HuH-7 (cell line): Measurements from ENCODE around the gene FGF8.

ENCODE experiments used
- DNase-seq: peaks from one replicate; pipeline ENCODE4 v3.0.0; 2011; ENCODE audit warnings: low spot score

Gene FGF8

GRCh38 chr10:101768791-101769170 is 7.1 kb downstream of the FGF8 start:
- DNase-seq: no peak

- no peak for DNase-seq
These were observed 7.7 kb downstream of the FGF8 start for GRCh38 chr10:101767966-101768790.

- DNase-seq: no peak
These were observed 8.3 kb downstream of the FGF8 start for GRCh38 chr10:101767600-101767945.

- no peak for DNase-seq
These were observed 8.9 kb downstream of the FGF8 start for GRCh38 chr10:101766753-101767599.

- no peak for DNase-seq
These were observed 9.6 kb downstream of the FGF8 start for GRCh38 chr10:101766306-101766705.

GRCh38 chr10:101763141-101763846 is 12.6 kb downstream of the FGF8 start:
- no peak for DNase-seq

GRCh38 chr10:101762736-101763135 is 13.2 kb downstream of the FGF8 start:
- no peak for DNase-seq

- DNase-seq: no peak
These were observed 14.7 kb downstream of the FGF8 start for GRCh38 chr10:101761226-101761625.

- DNase-seq: no peak
These were observed 15.4 kb downstream of the FGF8 start for GRCh38 chr10:101760510-101760909.

- DNase-seq: no peak
These were observed 16.3 kb downstream of the FGF8 start for GRCh38 chr10:101759309-101760247.

GRCh38 chr10:101758858-101759257 is 17.1 kb downstream of the FGF8 start:
- no peak for DNase-seq

GRCh38 chr10:101752241-101752640 is 23.7 kb downstream of the FGF8 start:
- no peak for DNase-seq

GRCh38 chr10:101749047-101750016 is 26.6 kb downstream of the FGF8 start:
- DNase-seq: no peak

- DNase-seq: no peak
These were observed 27.4 kb downstream of the FGF8 start for GRCh38 chr10:101748496-101748895.

GRCh38 chr10:101745074-101745696 is 30.7 kb downstream of the FGF8 start:
- no peak for DNase-seq

- DNase-seq: no peak
These were observed 31.6 kb downstream of the FGF8 start for GRCh38 chr10:101744267-101744666.

- no peak for DNase-seq
These were observed 34.0 kb downstream of the FGF8 start for GRCh38 chr10:101741938-101742337.

- DNase-seq: no peak
These were observed 39.2 kb downstream of the FGF8 start for GRCh38 chr10:101736666-101737065.

GRCh38 chr10:101732096-101732495 is 43.8 kb downstream of the FGF8 start:
- DNase-seq: no peak

- no peak for DNase-seq
These were observed 49.9 kb downstream of the FGF8 start for GRCh38 chr10:101726115-101726387.
